Stimulated activated CD4-positive, alpha-beta T cell treated with anti-CD3 and anti-CD28 coated beads, Interleukin-15, amount 100 ng/mL, for 24 hours (primary cell): Measurements from ENCODE around the gene ADGRV1.
"Not testable (repeated sequence)": the region's sequence is repeated elsewhere in the genome, so short reads cannot be mapped to it uniquely, and the experiment has no call there.

ENCODE experiments used
- DNase-seq: peaks from one replicate; pipeline ENCODE4 v3.0.0-alpha.2; 2020

Gene ADGRV1

GRCh38 chr5:90957906-90958305 is 399.3 kb downstream of the ADGRV1 start:
- DNase-seq: no peak

- no peak for DNase-seq
Observed at GRCh38 chr5:90959262-90959661, 400.7 kb downstream of the ADGRV1 start.

GRCh38 chr5:90962481-90962880 is 403.9 kb downstream of the ADGRV1 start:
- DNase-seq: no peak

- no peak for DNase-seq
Observed at GRCh38 chr5:90965110-90965685, 406.6 kb downstream of the ADGRV1 start.

- DNase-seq: no peak
Observed at GRCh38 chr5:90967443-90967842, 408.8 kb downstream of the ADGRV1 start.

GRCh38 chr5:90967851-90968250 is 409.3 kb downstream of the ADGRV1 start:
- DNase-seq: no peak

GRCh38 chr5:90968319-90968718 is 409.7 kb downstream of the ADGRV1 start:
- no peak for DNase-seq

GRCh38 chr5:90969945-90970344 is 411.3 kb downstream of the ADGRV1 start:
- DNase-seq: not testable (repeated sequence)

GRCh38 chr5:90981177-90981576 is 422.6 kb downstream of the ADGRV1 start:
- no peak for DNase-seq

GRCh38 chr5:90981821-90982220 is 423.2 kb downstream of the ADGRV1 start:
- DNase-seq: no peak

- DNase-seq: no peak
Observed at GRCh38 chr5:90982576-90982975, 424.0 kb downstream of the ADGRV1 start.

GRCh38 chr5:90983148-90983547 is 424.6 kb downstream of the ADGRV1 start:
- DNase-seq: no peak

GRCh38 chr5:90983711-90984124 is 425.1 kb downstream of the ADGRV1 start:
- DNase-seq: no peak

GRCh38 chr5:90985341-90985740 is 426.7 kb downstream of the ADGRV1 start:
- DNase-seq: no peak

GRCh38 chr5:90987726-90988125 is 429.1 kb downstream of the ADGRV1 start:
- DNase-seq: no peak

GRCh38 chr5:90991201-90991600 is 432.6 kb downstream of the ADGRV1 start:
- DNase-seq: no peak

GRCh38 chr5:90994796-90995195 is 436.2 kb downstream of the ADGRV1 start:
- DNase-seq: no peak

GRCh38 chr5:90996089-90996488 is 437.5 kb downstream of the ADGRV1 start:
- no peak for DNase-seq

GRCh38 chr5:90997082-90997481 is 438.5 kb downstream of the ADGRV1 start:
- DNase-seq: no peak

GRCh38 chr5:91000743-91001142 is 442.1 kb downstream of the ADGRV1 start:
- no peak for DNase-seq

- DNase-seq: no peak
Observed at GRCh38 chr5:91006713-91007112, 448.1 kb downstream of the ADGRV1 start.

GRCh38 chr5:91007251-91007650 is 448.7 kb downstream of the ADGRV1 start:
- no peak for DNase-seq

- DNase-seq: no peak
Observed at GRCh38 chr5:91007780-91008402, 449.3 kb downstream of the ADGRV1 start.

- DNase-seq: no peak
Observed at GRCh38 chr5:91010090-91010489, 451.5 kb downstream of the ADGRV1 start.

- DNase-seq: no peak
Observed at GRCh38 chr5:91011029-91011428, 452.4 kb downstream of the ADGRV1 start.
